Measurements from ENCODE around the gene MAP3K1.
"Not testable (repeated sequence)": the region's sequence is repeated elsewhere in the genome, so short reads cannot be mapped to it uniquely, and the experiment has no call there.

Gene MAP3K1

DNA sequence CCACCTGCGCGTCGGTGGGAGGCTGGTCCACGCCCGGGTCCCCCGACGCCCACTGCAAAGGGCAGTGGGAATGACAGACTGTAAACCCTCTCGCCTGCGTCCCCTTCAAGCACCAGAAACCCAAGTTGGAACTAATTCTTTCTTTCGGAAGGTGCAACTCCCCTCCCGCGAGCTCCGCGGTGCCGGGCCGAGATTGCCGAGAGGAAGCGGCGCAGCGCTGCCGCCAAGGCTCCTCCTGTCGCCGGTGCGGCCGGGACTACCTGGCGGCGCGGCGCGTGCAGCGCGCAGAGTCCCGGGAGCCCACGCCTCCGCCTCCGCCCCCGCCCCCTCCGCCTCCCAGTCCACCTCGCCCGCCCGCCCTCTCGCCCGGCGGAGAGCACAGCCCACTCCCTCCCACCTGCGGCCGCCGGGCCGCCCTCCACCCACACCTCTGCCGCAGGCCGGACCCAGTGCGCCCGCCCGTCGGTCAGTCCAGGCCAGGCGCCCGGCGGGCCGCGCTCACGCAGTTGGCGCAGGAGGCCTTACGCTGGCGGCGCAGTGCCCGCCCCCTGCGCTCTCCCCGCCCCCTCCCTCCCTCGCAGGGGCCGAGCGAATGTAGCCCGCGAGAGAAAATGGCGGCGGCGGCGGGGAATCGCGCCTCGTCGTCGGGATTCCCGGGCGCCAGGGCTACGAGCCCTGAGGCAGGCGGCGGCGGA lies at the start of gene MAP3K1:
Gene MAP3K1 (plus strand): TSS at position 587 of the 695 bp plus-strand sequence. CDS start 25 bp downstream, at position 612.
- peak; percentile 83 for DNase-seq (ENCODE audit: low spot score)

DNA sequence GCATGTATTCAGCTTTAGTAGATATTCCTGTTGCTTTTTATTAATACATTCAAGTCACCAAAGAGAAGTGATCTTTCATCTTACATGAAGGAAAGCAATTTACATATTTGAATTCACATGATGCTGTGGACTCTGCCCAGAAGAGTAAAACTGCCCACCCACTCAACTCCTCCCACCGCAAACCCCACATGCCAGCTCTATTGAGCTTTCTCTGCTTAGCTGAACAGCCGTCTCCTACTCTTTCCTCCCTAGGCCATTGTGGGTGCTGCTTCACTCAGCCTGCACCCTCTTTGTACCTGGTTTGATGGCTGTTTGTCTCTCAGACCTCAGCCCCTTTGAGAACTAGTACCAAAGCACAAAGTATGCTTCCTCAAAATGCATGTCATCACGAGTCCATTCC lies 48.4 kb upstream of the MAP3K1 start:
- no peak for DNase-seq (ENCODE audit: low spot score)

DNA sequence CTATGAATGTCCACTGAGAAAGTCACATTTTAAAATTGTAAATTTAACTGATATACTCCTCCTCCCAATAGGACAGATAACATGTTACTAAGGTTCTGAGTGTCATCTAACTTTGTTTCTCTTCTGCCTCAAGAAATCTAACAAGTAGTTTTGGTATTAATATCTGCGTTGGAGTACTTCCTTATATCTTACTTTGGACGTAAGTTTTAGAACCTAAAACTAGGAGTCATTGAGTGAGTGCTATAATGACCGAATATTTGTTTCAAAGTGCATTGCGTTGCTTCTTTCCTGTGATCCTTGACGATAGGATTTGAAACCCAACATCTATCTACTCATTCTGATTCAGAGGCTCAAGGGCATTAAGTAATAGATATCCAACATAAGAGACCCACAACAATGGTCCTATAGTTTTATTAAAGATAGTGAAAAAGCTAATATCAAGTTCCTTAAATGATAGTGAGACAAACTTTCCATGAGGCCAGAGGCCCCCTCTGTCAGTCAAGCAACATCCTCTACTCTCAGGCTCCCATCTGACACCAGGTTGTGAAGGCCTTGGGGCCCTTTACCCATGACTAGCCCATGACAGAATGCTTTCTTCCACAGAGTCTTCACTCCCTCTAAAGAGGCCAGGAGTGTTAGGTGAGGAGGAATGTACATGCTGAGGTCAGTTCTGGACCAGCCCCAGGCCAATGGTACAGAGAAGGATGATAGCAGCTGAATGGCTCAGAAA lies 45.3 kb upstream of the MAP3K1 start:
- DNase-seq (ENCODE audit: low spot score): no peak

DNA sequence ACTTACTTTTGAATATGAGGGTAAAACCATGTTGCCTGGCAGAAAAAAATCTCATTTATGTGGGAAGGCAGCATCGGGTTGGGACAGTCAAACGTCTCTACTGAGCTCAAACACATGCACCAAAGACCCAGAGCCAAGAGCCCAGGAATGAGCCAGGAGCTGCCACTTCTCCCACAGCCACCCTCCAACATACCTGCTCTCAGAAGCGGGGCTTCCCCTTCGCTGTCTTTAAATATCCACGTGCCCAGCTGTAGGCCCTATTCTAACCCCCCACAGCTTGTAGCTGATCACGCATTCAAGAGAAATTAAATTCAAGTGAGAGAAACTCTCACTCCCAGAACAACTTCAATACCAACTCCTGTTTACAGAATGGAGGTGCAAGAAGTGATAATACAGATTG lies 42.6 kb upstream of the MAP3K1 start:
- DNase-seq (ENCODE audit: low spot score): no peak

DNA sequence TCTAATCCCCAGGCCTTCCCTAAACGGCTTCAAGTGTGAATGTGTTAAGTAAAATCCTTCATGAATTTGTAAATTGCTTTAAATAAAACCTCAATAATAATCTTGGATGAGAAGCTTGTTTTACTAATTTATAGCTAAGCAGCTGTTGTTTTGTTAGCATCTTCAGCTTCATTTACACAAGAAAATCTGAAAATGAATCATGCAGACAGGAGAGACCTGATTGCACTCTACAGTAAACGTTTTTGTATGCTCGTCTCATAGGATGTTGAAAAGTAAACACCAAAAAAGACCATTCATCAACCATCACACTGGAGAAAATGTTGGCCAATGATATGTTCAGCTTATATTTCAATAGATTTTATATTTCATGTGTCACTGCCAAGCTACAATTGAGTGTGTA lies 40.4 kb upstream of the MAP3K1 start:
- no peak for DNase-seq (ENCODE audit: low spot score)

DNA sequence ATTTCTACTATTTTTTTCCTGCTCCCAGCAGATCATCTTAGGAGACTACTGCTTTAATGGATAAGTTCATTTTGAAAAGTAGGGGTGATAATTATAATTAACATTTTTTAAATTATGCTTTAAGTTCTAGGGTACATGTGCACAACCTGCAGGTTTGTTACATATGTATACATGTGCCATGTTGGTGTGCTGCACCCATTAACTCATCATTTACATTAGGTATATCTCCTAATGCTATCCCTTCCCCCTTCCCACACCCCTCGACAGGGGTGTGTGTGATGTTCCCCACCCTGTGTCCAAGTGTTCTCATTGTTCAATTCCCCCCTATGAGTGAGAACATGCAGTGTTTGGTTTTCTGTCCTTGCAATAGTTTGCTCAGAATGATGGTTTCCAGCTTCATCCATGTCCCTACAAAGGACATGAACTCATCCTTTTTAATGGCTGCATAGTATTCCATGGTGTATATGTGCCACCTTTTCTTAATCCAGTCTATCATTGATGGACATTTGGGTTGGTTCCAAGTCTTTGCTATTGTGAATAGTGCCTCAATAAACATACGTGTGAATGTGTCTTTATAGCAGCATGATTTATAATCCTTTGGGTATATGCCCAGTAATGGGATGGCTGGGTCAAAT lies 39.0 kb upstream of the MAP3K1 start:
- DNase-seq (ENCODE audit: low spot score): not testable (repeated sequence)

DNA sequence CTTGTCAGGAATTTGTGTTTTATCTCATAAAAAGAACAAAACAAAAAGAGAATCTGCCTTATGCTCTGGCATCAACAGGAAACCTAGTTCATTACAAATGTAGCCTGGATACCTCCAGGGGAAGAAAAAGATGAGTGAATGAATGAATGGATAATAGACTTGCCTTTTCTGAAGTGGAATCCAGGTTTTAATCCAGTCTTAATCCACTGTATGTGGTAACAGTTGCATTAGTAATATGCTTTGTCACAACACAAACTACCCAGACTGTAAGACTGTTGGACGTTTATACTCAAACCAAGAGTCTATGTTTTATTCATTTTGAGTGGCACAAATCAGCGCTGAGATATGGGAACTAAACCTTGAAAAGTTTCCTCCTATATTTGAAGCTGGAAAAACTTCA lies 32.1 kb upstream of the MAP3K1 start:
- DNase-seq (ENCODE audit: low spot score): no peak

DNA sequence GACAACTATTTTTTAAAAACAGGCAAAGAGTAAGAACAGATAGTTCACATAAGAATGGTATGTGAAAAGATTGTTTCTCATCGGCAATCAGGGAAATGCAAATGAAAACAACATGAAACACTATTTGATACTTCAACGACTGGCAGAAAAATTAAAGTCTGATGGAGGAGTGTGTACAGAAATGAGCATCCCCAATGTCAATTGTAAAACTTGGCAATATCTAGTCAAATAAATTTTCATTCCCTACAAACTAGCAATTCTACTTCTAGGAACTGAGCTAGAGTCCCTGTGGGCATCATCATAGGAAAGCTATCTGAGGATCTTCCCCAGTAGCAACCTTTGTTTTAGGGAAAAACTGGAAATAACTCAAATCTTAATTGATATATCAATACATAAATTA lies 29.0 kb upstream of the MAP3K1 start:
- no peak for DNase-seq (ENCODE audit: low spot score)

DNA sequence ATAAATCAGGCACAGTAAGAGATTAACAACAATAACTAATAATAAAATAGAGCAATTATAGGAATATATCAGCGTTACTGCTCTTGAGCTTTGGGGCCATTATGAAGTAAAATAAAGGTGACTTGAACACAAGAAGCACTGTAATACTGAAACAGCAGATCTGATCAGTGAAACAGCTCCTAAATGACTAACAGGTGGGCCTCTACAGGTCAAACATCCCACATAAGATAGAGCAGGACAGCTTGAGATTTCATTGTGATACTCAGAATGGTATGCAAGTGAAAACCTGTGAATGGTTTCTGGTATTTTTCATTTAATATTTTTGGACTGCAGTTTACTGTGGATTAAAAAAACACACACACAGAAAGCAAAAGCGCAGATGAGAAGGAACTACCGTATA lies 24.0 kb upstream of the MAP3K1 start:
- DNase-seq (ENCODE audit: low spot score): no peak

DNA sequence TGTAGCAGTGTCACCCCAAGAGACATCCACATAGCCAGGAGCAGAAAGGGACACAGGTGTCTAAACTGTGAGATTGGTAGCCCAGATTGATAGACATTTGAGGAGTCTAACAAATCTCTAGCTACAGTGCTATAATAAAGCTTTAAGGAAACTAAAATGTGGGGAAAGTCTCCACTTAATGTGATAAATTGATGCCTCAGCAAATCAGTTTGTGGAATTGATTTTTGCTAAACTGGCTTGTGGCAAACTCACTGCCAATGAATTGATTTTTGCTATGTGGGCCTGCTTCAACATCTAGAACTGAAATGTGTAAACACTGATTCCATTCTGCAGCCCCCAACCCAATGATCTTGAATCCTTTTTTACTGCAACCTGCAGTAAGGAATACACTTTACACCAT lies 16.8 kb upstream of the MAP3K1 start:
- DNase-seq (ENCODE audit: low spot score): no peak

DNA sequence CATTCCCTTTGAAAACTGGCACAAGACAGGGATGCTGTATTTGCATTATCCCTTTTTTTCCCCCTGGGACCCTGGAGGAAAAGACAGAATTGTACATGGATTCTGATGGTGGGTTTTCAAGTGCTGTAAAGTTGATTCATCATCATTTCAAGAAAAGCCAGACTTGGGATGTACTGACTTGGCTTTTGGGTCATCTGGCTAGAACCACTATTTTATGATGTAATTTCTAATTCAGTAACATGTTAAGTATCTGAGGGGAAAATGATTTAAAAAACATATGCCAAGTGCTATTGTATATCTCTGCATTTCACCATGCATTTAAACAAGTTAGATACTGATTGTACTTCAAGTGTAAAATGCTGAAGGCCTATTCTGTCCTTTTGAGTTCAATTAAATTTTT lies 15.2 kb upstream of the MAP3K1 start:
- DNase-seq (ENCODE audit: low spot score): no peak

DNA sequence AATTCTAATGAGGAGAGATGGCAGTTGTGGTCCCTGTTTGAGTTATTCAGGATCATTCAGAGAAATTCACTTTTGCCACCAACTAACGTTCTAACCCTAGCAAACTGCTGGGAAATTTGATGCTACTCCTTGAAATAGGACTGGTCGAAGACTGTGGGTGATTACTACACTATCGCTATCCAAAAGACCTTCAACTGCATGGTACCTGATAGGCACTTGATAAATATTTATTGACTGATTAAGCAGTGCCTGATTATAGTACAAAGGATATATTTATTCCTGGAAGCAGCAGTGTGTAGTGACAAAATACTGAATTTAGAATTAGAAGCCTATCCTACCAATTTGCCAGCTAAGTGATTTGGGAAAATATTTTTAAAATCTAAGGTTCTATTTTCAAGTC lies 14.1 kb upstream of the MAP3K1 start:
- no peak for DNase-seq (ENCODE audit: low spot score)

DNA sequence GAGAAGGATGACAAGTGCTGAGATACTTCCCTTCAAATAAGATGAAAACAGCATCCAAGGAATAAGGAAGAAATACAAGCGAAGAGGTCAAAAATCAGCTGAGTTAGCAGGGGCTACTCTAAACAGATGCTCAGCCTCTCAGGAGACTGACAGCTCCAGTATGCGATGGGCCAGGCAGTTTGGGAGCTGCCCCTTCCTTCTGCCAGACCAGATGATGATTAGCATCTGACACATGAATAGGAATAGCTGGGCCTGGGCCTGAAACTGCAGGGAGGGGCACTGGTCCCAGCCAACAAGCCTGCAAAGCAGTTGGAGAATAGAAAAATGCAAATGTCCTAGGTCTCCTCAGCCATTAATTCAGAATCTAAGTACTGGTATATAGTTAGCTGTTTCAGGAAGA lies 13.1 kb upstream of the MAP3K1 start:
- DNase-seq (ENCODE audit: low spot score): peak; percentile 15

DNA sequence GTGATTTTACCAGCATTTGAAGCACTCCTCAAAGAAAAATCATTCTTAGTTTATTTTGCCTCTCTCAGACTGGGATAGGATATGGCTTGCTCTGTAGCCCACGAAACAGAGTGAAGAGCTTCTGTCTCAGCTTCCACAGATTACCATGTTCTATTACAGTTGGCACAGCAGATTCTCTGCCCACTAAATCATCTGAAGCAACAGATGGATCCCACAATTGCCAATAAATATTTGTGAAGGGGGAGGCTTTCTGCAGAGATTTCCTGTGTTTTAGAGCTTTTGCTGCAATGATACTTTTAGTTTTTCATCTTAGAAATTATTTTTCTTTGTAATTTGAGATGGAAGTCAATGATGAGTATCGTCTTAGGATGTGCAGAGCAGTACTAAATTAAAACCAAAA lies 12.3 kb upstream of the MAP3K1 start:
- peak; percentile 38 for DNase-seq (ENCODE audit: low spot score)

DNA sequence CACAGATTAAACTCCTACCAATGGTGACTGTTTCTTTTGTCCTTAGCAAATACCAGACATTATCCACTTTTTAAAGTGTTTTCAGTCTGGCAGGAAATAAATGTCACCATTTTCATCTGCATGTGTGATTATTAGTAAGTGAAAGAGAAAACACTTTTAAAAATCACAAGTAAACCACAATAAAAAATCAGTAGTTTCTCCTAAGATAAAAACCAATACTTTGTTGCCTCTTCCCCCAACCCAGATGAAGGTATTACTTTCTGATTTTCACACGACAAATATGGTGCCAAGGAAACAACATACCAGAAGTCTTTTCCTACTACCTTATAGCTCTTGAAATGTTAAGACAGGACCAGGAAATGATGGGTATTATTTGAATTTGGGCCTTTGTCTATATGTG lies 11.5 kb upstream of the MAP3K1 start:
- no peak for DNase-seq (ENCODE audit: low spot score)

DNA sequence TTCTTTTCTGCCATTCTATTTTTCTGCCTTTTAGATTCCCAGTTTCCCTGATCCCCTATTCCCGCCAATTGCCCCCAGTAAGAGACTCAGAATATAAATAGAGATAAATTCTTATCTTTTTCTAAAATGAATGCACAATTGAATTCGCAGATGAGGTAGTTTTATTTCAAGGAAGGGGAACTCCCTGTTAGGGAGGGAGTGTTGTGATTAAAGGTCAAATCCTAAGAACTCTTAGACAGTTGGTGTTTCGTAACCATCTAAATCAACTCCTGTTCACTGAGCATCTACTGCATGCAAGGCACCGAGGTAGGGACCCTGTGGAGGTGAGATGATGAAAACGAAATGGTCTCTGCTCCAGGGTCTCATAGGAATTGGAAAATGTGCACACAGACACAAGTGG lies 7.7 kb upstream of the MAP3K1 start:
- DNase-seq (ENCODE audit: low spot score): no peak

DNA sequence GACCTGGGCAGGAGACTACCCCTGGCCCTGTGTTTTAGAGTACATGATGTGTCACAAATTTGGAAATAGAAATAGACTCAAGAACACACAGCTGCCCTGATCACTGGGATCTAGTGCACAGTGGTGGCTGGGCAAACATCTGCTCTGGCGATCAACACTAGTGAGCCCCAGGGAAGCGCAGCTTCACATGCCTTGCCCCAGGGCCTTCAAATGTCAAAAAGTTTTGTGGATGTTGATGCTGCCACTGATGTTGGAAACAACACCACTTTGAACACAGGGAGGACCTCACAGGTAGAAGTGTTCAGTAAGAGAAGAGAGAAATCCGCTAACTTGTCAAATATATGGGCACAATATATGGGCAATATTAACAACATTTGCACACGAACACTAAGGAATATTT lies 7.1 kb upstream of the MAP3K1 start:
- DNase-seq (ENCODE audit: low spot score): no peak

DNA sequence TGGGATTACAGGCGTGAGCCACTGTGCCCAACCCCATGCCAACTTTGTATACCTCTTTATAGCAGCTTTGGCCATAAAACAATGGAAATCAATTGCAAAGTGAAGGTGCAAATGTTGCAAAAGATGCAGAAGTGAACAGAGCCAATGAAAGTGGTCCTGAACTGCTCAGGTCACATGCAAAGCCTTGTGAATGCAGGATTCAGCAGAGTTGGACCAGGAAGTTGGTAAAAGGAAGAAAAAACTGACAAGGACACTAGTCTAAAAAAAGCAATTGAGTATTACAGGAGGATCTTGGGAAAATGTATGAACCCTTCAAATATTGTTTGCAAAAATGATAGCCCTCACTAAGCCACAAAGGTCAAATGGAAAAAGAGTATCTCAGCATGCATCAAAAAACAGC lies 4.5 kb upstream of the MAP3K1 start:
- DNase-seq (ENCODE audit: low spot score): no peak

DNA sequence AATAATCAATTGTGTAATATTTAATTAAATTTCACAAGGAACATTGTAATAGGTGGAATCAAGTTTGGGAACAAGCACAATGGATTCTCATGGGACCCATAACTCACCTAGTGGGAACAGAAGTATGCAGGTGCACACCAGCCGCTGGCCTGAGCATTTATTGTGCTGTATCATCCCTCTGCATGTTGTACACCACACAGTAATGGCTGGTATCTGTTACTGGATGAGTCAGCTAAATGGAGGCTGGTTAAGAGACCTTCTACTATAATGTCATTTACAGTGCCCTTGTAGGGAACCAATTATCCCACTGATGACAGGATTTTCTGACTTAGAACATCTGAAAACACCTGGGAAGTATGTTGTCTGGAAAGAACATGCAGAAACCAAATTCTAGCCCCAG lies 3.2 kb upstream of the MAP3K1 start:
- no peak for DNase-seq (ENCODE audit: low spot score)

DNA sequence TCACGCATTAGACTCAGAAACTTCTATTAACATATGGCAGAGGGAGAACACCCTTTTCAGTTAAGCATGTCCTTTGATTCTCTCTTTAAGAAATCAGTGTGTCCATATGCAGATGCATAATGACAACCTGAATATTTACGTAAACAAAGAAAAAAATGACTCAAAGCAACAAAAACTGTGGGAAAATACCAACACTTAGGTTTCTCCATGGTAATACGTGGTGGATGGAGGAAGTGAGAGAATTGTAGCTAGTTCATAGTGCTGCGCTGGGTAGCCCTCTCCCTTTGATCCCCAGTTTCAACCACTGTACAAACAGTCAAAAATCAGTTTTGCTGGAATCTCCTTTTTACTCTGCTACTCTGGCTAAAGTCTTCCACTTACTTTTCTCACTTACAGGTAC lies 2.0 kb upstream of the MAP3K1 start:
- no peak for DNase-seq (ENCODE audit: low spot score)

DNA sequence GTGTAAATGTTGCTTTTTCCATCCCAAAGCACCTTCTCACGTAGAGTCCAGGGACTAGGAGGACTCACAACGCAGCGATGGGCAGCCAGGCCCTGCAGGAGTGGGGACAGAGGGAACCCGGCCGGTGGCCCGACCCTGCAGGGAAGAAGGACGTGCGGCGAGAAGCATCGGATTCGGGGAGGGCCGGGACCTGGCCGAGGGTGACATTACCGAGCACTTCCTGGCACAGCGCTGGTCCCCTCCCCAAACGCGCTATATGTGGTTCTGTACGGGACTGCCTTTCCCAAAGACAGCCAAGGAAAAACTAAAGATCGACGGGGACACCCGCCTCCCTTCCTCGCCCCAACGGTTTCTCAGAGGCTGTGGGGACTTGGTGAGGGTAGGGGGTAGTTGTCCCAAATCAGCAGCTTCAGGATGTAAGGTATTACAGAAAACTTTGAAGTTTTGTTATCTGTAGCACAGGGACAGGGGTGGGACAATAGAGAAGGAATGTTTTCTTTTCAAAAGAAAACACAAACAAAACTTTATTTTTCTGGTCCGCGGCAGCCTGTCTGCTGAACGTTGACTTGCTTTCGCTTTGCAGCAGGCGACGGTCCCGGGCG lies 887 bp upstream of the MAP3K1 start:
- no peak for DNase-seq (ENCODE audit: low spot score)

DNA sequence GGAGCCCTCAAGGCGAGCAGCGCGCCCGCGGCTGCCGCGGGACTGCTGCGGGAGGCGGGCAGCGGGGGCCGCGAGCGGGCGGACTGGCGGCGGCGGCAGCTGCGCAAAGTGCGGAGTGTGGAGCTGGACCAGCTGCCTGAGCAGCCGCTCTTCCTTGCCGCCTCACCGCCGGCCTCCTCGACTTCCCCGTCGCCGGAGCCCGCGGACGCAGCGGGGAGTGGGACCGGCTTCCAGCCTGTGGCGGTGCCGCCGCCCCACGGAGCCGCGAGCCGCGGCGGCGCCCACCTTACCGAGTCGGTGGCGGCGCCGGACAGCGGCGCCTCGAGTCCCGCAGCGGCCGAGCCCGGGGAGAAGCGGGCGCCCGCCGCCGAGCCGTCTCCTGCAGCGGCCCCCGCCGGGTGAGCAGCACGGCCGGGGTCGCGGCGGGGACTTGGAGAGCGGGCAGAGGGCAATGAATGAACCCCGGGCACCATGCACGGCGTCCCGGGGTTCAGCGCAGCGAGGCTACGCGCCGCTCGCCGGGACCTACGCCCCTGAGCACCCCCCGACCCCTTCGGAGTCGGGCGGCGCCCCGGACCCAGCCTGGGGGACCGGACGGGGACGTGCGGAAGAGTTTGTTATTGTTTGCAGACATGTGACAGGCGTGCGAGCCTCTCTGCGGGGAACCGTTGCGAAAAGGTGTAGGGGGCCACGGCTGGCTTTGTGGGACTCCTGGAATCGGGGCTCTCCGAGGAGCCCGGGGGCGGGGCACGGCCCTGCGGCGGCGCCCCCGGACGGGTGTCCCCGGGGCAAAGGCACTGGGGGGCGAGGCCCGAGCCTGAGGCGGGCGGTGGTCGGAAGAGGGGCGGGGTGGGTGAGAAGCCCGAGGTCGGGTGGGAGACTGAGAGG lies 553 bp downstream of the MAP3K1 start:
- peak; percentile 65 for DNase-seq (ENCODE audit: low spot score)
